ENCODE results near the gene CCDC107.

The CCDC107 gene

GRCh38 chr9:35685506-35685905 lies 27.4 kb downstream of the CCDC107 start:
- TF ChIP-seq CTCF (IDR thresholded peaks at IDR 0.05; ENCODE audit: borderline replicate concordance, control extremely low read depth, extremely low read depth, insufficient read depth, missing control alignments): no peak
- in situ Hi-C loops (cut with MboI; ENCODE audit: low sequenced_read_pairs, unreplicated experiment): no loop called here
- DNase-seq (ENCODE audit: low spot score): no peak

GRCh38 chr9:35686222-35687203 lies 28.4 kb downstream of the CCDC107 start:
- in situ Hi-C loops (cut with MboI; ENCODE audit: low sequenced_read_pairs, unreplicated experiment): no loop called here
- no peak for DNase-seq (ENCODE audit: low spot score)
- TF ChIP-seq CTCF (IDR thresholded peaks at IDR 0.05; ENCODE audit: borderline replicate concordance, control extremely low read depth, extremely low read depth, insufficient read depth, missing control alignments): no peak

- in situ Hi-C loops (cut with MboI; ENCODE audit: low sequenced_read_pairs, unreplicated experiment): no loop called here
- DNase-seq (ENCODE audit: low spot score): no peak
- TF ChIP-seq CTCF (IDR thresholded peaks at IDR 0.05; ENCODE audit: borderline replicate concordance, control extremely low read depth, extremely low read depth, insufficient read depth, missing control alignments): no peak
These were observed 29.2 kb downstream of the CCDC107 start for GRCh38 chr9:35687306-35687705.

- TF ChIP-seq CTCF (IDR thresholded peaks at IDR 0.05; ENCODE audit: borderline replicate concordance, control extremely low read depth, extremely low read depth, insufficient read depth, missing control alignments): no peak
- no peak for DNase-seq (ENCODE audit: low spot score)
- in situ Hi-C loops (cut with MboI; ENCODE audit: low sequenced_read_pairs, unreplicated experiment): no loop called here
These were observed 30.0 kb downstream of the CCDC107 start for GRCh38 chr9:35687972-35688557.

- DNase-seq (ENCODE audit: low spot score): no peak
- in situ Hi-C loops (cut with MboI; ENCODE audit: low sequenced_read_pairs, unreplicated experiment): no loop called here
- TF ChIP-seq CTCF (IDR thresholded peaks at IDR 0.05; ENCODE audit: borderline replicate concordance, control extremely low read depth, extremely low read depth, insufficient read depth, missing control alignments): no peak
These were observed 30.8 kb downstream of the CCDC107 start for GRCh38 chr9:35688558-35689541.
